ENCODE results near the gene DNM3.

The DNM3 gene

DNA sequence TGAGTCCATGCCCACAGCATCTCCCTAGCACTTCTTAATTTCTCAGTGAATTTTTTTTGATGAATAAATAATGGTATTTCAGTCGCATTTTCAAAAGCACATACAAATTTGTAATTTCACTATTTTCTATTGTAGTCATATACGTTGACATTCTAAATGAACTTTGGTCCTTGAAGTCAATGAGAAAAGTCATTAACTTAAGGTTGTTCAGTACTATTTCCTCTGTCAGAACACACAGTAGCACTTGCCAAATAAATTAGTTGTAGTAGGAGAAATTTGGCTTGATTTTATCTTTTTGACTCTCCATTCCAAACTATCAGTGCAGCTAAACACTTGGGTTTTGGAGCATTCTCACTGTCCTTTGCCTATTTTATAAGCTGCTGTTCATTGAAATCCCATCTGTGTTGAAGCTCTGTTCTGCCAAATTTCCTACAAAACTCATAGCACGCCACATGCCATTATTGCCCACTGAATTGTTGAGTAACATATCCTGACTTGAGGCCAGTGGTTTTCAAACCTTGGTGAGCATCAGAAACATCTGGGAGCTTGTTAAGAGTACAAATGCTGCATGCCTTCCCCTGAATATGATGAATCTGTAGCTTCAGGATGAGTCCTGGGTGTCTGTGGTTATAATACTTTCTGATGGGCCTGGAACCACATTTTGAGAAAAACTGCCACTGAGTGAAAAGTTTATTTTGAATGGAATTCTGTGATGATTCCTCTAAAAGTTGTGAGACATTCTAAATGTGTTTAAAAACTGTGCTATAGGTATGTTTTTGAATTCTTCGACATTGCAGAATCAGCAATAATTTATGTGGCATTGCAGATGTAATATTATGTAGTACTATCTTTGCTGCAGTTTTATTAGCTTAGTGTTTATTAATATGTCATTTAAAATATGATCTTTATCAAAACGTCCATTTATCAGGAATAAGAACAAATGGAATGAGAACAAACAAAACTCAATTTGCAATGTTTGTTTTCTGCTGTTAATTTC, 78.9 kb downstream of the DNM3 start:
- no peak for DNase-seq (ENCODE audit: low read depth, low spot score)

DNA sequence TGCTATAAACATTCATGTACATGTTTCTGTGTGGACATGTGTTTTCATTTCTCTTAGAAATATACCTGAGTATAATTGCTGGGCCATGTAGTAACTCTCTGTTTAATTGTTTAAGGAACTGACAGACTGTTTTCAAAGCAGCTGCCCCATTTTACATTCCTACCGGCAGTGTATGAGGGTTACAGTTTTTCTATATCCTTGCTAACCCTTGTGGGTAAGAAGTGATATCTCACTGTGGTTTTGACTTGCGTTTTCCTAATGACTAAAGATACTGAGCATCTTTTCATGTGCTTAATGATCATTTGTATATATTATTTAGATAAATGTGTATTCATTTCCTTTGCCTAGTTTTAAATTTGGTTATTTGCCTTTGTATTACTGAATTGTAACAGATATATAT, 81.7 kb downstream of the DNM3 start:
- no peak for DNase-seq (ENCODE audit: low read depth, low spot score)

DNA sequence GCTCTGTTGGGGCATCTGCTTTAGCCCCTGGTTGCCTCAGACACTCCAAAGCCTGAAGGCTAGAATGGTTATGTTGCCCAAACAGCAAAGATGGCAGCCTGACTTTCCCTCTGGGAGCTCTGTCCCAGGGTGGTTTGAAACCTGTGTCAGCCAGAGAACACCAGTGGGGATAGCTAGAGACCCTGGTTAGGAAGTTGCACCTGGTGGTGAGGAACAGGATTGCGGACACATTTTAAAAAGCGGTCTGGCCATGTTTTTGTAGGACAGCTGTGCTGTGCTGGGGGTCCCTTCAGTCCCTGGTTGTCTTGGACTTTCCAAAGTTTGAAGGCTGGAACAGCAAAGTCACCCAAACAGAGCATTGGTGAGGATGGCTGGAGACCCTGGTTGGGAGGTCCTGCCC, 87.8 kb downstream of the DNM3 start:
- DNase-seq (ENCODE audit: low read depth, low spot score): no peak

DNA sequence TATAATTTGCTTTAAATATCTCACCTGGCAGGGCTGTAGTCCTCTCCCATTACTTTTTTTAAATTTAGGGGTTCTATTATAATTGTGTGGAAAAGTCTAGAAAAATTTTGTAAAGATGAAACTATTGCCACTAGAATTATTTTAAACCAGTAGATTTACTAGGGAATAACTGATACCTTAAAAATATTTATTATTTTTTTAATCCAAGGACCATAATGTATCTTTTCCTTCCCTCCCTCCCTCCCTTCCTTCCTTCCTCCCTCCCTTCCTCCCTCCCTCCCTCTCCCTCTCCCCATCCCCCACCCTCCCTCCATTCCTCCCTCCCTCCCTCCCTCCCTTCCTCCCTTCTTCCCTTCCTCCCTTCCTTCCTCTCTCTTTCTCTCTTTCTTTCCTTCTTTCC, 90.5 kb downstream of the DNM3 start:
- no peak for DNase-seq (ENCODE audit: low read depth, low spot score)

DNA sequence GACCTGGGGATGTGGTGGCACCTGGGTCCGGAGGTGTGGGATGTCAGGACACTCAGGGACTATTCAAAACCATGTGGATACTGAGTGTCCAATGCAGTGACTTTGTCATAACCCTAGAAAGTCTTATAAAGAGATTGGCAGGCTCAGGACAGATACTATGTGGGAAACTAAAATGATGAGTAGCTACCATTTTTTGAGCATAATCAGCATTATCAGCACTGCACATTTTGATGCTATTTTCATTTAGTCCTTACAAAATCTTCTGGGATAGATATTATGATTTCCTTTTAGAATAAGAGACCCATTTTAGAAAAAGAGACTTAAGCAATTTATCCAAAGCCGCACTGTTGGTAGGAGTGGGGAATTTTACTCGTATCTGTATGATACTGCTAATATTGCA, 93.4 kb downstream of the DNM3 start:
- DNase-seq (ENCODE audit: low read depth, low spot score): no peak

DNA sequence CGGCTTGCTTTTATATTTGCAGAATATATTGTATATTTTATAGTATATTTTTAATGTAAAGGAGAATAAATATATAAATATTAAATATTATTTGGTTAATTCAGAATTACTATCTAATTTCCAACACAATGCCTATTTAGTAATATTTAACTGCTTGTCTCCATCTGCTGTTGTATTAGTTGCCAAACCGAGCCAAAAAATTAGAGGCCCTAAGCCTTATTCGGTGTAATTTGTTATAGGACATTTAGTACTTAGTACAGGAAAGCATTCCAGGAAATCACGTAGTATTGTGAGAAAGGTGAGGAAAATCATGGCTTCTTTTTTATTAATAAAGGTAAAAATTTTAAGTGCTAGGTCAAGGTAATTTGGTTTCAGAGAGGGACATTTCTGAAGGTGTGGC, 93.8 kb downstream of the DNM3 start:
- no peak for DNase-seq (ENCODE audit: low read depth, low spot score)

DNA sequence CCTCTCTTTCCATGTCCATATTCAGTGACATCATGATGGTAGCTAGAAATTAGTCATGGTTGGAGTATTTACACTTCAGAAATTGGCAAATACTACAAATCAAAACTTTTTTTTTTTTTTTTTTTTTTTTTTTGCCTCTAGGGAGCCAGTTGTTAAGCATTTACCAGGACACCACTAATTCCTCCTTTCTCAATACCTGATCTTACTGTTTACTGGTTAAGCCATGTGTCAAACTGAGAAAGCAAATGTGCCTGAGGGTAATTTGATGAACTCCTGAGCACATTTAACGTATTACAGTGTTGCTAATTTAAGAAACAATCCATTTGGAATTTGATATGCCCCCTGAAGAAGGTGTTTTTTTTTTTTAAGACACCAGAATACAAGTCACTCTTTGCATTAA, 94.4 kb downstream of the DNM3 start:
- no peak for DNase-seq (ENCODE audit: low read depth, low spot score)

DNA sequence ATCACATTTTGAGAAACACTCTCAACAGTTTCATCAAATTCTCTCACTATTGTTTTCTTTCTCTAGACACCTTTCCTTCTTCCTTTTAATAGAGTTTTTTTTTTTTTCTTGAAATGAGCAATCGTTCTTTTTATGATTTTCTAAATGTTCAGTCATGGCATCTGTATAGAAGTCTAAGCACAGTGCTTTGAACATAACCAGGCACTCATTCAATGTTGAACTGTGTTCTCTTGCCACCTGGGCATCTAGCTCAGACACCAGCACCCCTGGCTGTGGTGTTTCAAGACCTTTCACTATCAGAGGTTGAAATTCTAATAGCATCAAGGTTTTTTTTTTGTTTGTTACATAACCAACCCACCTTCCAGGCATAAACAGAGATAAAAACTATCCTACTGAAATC, 96.6 kb downstream of the DNM3 start:
- no peak for DNase-seq (ENCODE audit: low read depth, low spot score)

DNA sequence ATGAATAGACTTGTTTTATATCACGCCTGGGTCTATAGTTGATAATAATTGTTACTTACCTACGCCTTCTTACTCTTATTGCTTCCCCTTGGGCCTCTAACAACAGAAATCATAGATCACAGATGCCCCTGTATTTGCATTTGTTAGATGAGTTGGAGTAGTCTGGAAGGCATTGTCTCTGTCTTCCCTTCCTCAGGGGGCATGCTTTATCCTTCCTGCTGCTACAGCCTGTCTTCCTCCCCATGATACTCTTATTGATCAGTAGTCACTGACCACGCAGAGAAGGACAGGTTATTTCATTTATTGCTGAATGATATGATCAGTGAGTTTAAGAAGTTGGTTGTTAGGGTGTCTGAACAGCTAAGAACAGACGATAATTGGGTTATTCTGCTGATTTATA, 98.4 kb downstream of the DNM3 start:
- DNase-seq (ENCODE audit: low read depth, low spot score): no peak

DNA sequence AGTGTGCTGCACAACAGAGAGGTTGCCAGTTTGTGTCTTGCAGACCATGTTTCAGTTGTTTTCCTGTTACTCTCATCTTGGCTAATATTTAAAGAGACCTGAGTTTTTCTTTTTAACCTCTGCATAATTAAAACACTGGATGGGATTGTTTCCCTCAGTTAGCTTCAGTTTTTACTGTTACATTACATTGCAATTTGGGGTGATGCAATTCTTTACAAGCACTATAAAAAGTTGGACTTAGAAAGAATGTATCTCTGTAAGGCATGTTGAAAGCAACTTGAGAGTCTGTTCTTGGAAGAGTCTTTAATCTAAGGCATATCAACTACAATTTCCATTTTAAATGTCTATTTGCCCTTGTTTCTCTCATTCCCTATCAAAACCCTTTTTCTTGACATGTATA, 99.1 kb downstream of the DNM3 start:
- no peak for DNase-seq (ENCODE audit: low read depth, low spot score)

DNA sequence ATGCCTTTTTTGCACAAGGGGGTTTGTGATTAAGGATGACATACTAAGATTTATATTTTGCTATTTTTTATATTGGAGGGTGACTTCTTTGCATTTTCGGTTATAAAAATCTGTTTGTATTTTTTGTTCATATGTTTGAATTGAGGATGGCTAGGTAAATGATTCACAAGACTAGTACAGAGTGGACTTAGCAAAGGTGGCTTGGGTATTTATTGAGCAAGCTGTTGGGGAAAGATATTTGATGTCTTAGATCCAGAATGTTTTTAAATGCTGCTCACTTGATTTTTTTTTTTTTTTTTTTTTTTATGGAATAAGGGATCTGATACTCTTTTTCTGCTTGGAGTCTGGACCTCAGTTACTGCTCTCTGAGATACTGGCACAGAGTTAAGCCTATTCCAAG, 100.6 kb downstream of the DNM3 start:
- DNase-seq (ENCODE audit: low read depth, low spot score): no peak

DNA sequence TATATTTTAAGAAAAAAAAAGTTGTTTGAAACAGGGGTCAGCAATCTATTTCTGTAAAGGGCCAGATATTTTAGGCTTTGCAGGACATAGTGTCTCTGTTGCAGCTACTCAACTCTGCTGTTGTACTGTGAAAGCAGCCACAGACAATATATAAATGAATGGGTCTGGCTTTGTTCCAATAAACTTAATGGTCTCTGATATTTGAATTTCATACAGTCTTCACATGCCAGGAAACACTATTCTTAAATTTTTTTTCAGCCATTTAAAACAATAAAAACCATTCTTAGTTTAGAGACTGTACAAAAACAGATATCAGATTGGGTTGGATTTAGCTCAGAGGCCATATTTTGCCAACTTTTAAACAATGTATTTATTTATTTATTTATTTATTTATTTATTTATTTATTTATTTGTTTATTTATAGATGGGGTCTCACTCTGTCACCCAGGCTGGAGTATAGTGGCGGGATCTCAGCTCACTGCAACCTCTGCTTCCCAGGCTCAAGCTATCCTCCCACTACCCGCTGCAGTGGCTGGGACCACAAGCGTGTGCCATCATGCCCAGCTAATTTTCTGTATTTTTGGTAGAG, 102.8 kb downstream of the DNM3 start:
- no peak for DNase-seq (ENCODE audit: low read depth, low spot score)

DNA sequence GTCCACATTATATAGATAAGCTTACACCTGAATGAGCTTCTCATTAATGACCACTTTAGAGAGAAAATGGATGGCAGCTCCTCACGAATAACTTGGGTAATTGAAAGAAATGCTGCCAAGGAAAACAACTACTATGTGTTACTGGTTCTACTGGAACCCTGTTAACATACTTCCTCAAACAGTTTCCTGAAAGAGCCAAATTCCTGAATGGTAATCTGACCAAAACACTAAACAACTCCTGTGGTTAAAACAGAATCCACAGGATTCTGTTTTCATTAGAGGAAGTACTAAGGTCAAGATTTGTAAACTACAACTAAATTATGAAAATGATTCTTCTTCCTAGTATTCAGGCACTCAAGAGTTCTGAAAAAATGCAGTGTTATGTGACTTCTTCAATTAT, 107.2 kb downstream of the DNM3 start:
- no peak for DNase-seq (ENCODE audit: low read depth, low spot score)

DNA sequence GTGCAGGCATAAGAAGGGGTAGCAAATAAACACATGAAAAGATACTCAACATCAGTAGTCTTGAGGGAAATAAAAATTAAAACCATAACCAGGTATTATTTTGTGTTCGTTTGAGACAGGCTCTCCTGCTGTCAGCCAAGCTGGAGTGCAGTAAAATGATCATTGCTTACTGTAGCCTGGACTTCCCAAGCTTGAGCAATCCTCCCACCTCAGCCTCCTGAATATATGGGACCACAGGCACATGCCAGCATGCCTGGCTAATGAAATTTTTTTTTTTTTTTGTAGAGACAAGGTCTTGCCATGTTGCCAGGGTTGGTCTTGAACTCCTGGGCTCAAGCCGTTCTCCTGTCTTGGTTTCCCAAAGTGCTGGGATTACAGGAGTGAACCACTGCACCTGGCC, 108.0 kb downstream of the DNM3 start:
- DNase-seq (ENCODE audit: low read depth, low spot score): no peak

DNA sequence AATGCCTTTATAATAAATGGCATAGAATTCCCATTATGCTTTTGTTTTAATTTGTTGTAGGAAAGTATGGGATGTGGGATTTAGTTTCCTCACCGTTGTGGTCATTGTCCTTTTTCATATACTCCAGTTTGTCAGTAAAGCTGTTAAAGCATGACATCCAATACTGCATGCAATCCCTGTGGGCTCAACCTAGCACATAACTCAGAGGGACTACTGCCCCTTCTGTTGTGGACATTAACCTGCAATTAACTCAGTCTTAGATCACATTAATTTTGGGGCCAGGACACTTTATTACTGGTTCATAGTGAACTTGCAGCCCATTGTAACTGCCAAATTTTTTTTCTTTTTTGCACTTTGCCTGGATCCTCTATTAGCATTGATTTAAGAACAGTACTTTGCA, 112.5 kb downstream of the DNM3 start:
- DNase-seq (ENCODE audit: low read depth, low spot score): no peak

DNA sequence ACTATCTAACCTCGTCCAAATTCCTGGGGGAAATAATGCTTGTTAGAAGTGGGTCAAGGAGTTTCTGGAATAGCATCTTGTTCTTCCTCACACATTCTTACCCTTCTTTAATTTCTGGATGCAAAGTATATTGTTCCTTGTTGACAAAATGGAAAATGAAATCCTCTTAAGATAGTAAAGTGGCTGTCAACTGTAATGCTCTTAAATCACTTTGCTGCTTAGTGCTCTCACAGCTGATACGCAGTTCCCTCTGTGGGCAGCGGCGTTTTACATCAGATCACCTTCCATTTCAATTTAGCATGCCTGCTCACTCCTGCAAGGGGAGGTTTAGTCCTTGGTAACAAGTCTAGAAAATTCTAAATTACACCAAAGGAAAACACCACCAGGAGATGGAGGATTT, 113.1 kb downstream of the DNM3 start:
- no peak for DNase-seq (ENCODE audit: low read depth, low spot score)

DNA sequence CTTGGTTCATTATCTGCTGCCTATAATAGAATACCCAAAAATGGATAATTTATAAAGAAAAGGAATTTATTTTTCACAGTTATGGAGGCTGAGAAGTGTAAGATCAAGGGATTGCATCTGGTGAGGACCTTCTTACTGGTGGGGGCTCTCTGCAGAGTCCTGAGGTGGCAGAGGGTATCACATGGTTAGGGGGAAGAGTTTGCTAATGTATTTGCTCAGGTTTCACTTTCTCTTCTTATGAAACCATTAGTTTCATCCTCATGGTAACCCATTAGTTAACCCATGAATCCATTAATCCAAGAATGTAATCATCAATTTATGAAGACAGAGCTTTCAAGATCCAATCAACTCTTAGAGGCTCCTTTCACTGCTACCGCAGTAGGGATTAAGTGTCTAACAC, 120.6 kb downstream of the DNM3 start:
- DNase-seq (ENCODE audit: low read depth, low spot score): no peak

DNA sequence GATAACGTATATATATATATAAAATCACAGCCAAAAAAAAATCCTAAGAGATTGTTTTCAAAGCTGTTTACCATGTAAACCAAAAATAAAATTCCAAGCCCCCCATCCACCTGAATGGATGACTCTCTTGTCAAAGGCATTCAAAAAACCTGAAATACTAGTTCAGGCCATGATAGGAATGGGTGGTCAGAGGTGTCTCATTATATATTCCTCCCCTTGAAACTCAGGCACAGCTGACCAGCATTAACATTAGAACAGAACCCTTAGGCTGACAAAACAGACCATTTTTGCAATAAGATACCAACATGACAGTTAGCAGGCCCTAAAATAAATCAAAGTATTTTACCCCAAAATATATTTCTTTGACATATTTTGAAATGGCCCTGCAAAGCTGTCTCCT, 122.5 kb downstream of the DNM3 start:
- DNase-seq (ENCODE audit: low read depth, low spot score): no peak

DNA sequence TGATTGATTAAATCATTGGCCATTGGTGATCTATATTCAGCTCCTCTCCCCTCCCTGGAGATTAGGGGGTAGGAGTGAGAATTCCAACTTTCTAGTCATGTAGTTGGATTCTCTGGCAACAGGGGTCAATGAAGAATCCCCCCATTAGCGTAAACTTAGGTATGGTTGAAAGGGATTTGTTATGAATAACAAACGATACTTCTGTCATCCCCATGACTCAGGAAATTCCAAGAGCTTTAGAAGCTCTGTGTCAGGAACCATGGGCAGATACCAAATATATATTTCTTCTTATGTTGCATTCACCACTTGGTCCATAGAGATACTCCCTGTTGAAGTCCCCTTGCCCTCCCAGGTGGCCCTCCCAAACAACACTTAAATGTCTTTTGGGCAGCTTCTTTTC, 124.5 kb downstream of the DNM3 start:
- no peak for DNase-seq (ENCODE audit: low read depth, low spot score)

DNA sequence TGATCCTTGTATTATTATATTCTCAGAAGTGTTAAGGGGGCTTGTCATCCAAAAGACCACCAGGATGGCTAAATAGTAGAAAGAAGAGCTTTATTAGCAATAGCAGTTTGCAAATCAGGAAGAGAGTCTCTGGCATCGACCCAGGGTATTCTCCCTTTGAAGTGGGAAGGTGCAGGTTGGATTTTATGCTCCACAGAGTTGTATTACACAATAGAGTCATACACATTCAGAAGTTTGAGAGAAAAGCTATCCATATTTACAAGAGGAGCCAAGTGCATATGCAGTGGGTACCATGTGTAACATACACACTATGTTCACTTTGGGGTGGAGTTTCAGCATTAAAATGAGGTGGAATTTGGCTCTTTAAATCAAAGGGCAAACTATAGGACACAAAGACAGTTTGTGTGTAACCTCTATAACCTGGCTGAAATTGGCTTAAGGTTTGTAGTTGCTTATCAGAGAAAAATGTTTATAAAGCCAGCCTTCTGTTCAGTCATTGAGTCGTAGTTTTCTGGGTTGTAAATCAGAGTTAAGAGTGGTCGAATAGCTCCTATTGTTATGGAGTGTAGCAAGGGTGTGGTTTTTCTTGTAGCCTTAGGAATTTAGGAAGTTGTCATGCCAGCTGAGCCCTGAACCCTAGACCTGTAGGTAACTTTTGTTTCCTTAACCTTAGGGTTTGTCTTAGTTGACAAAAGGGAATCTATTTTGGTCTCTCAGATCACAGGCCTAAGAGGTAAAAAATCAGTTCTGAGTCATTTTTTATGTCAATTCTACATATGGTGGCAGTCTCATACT, 125.3 kb downstream of the DNM3 start:
- DNase-seq (ENCODE audit: low read depth, low spot score): no peak

DNA sequence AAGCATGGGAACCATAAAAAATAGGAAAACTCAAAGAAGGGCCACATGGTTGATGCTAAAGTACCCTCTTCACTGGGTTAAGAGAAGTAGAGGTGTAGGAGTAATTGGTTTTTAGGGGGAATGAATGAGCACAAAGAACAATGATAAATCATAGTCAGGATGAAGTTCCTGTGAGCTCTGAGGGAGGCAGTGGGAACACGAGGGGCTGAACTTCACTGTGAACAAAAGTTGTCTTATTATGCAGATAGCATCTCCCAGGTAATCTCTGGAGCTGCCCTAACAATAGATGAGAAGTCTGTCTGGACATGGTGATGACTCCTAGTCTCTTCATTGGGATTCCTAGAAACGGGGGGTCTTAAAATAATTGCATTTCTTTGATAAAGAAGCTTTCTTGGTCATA, 127.9 kb downstream of the DNM3 start:
- no peak for DNase-seq (ENCODE audit: low read depth, low spot score)

DNA sequence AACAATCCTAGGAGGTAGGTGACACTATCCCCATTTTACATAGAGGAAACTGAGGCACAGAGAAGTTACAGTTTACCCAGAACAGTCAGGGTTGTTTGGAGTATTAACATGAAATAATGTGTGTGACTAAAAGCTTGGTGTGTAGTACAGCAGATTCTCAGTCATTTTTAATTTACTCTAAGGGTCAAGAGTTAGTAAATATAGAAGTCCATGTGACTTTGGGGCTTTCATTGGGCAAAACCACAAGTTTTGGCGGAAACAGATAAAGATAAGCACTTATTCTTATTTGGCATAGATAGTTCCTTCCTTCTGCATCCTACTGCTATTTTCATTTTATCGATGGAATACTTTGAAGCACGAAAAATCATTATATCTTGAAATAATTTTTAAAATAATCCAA, 128.5 kb downstream of the DNM3 start:
- no peak for DNase-seq (ENCODE audit: low read depth, low spot score)

DNA sequence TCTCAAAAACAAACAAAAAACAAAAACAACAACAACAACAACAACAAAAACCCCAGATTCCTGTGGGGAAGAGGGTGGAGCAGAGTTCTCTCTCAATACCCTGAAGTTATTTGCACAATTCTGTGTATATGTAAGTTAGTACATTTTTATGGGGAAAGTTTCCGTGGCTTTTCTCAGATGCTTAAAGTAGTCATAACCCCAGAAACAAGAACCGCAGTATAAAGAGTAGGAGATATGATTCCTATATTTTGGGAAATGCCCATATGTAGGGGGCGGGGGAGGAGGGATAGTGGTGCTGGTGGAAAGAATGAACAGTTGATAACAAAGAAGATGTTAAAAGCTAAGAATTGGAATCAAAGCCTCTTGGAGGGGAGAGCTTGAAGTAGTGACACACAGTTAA, 131.5 kb downstream of the DNM3 start:
- no peak for DNase-seq (ENCODE audit: low read depth, low spot score)

All from brain pericyte (primary cell).